Upper lobe of right lung (tissue), 1 donor: ENCODE measurements around the gene NAA35. TPM values are rescaled to one million over a fixed set of nuclear protein-coding genes. Genes with fewer than 3 reads are reported as not detected.

Source experiments
- ATAC-seq: fragments of 200-7000 bp; cut with Tn5 transposase; one replicate; pipeline ENCODE4 v1.9.1; 2020; ENCODE audit warnings: mild to moderate bottlenecking, moderate library complexity
- DNase-seq: peaks from one replicate; pipeline ENCODE4 v3.0.0-alpha.2; 2020
- H3K27ac ChIP-seq: fragments of 200-600 bp; one replicate; pipeline ENCODE4 v1.8.0; 2022
- H3K27me3 ChIP-seq: fragments of 200-600 bp; one replicate; pipeline ENCODE4 v1.8.0; 2022; ENCODE audit warnings: mild to moderate bottlenecking
- H3K36me3 ChIP-seq: fragments of 200-600 bp; one replicate; pipeline ENCODE4 v1.8.0; 2022
- H3K4me1 ChIP-seq: fragments of 200-600 bp; one replicate; pipeline ENCODE4 v1.8.0; 2022
- H3K4me3 ChIP-seq: fragments of 200-600 bp; one replicate; pipeline ENCODE4 v1.8.0; 2022; ENCODE audit warnings: mild to moderate bottlenecking
- H3K9me3 ChIP-seq: fragments of 200-600 bp; one replicate; pipeline ENCODE4 v1.8.0; 2022
- CTCF ChIP-seq: fragments of 200-600 bp; IDR thresholded peaks from one replicate; pipeline ENCODE4 v1.8.0; 2022; ENCODE audit warnings: antibody characterized with exemption
- intact Hi-C: fragments of 100-400 bp; cut with DNase I; formaldehyde crosslinking; loops from one replicate; pipeline ENCODE4 v1.11.0; 2022
- total RNA-seq: library from RNA; stranded (reverse); fragmentation: NEBNext Ultra II Directional; extraction: Animal tissue kit (Norgen Biotek cat#: 25700); gene quantifications from one replicate; pipeline ENCODE4 v1.2.1, GENCODE V29; 2021
- donor health status: DM: no; HTN: yes; CAD: no; lungs with severe emphysema.

Gene NAA35
- total RNA-seq, 1 donor from 2014 or later: 20.3 TPM

GRCh38 chr9:86041311-86041741, 100.4 kb downstream of the NAA35 start:
- DNase-seq (no peak), ATAC-seq (peak; percentile 13)
- Histone ChIP-seq H3K4me1 (no peaks in the 10 kb centered on the region), H3K9me3 (no peaks in the 10 kb centered on the region), H3K4me3 (no peak overlapping the region), H3K27ac (no peak overlapping the region), H3K36me3 (no peaks in the 10 kb centered on the region), H3K27me3 (no peaks in the 10 kb centered on the region)
- intact Hi-C loops: no loop called here
- TF ChIP-seq CTCF: no peak

- H3K27ac ChIP-seq: no peak overlapping the region
Observed at GRCh38 chr9:86042199-86042978, 101.4 kb downstream of the NAA35 start.

GRCh38 chr9:86043586-86043985, 102.6 kb downstream of the NAA35 start:
- no peaks in the 10 kb centered on the region for H3K4me1 ChIP-seq
- intact Hi-C loops: no loop called here
- no peaks in the 10 kb centered on the region for H3K9me3 ChIP-seq
- DNase-seq (no peak), ATAC-seq (no peak)
- no peak overlapping the region for H3K4me3 ChIP-seq
- no peaks in the 10 kb centered on the region for H3K27me3 ChIP-seq
- TF ChIP-seq CTCF: no peak
- H3K27ac ChIP-seq: no peak overlapping the region
- H3K36me3 ChIP-seq: no peaks in the 10 kb centered on the region

More at GRCh38 chr9:86042199-86042978, 101.4 kb downstream of the NAA35 start:
- DNase-seq (no peak), ATAC-seq (no peak)
- no peaks in the 10 kb centered on the region for H3K4me1 ChIP-seq
- H3K27me3 ChIP-seq: no peaks in the 10 kb centered on the region
- no peak overlapping the region for H3K4me3 ChIP-seq
- intact Hi-C loops: no loop called here
- H3K9me3 ChIP-seq: no peaks in the 10 kb centered on the region
- H3K36me3 ChIP-seq: no peaks in the 10 kb centered on the region
- no peak for TF ChIP-seq CTCF

GRCh38 chr9:86043999-86044398, 103.1 kb downstream of the NAA35 start:
- ATAC-seq (no peak), DNase-seq (no peak)
- no peaks in the 10 kb centered on the region for H3K36me3 ChIP-seq
- no peak overlapping the region for H3K4me3 ChIP-seq
- no peak for TF ChIP-seq CTCF
- H3K27ac ChIP-seq: no peak overlapping the region
- intact Hi-C loops: no loop called here
- no peaks in the 10 kb centered on the region for H3K9me3 ChIP-seq
- no peaks in the 10 kb centered on the region for H3K27me3 ChIP-seq
- H3K4me1 ChIP-seq: no peaks in the 10 kb centered on the region

GRCh38 chr9:86045654-86046053, 104.7 kb downstream of the NAA35 start:
- no peaks in the 10 kb centered on the region for H3K9me3 ChIP-seq
- no peak for ATAC-seq
- DNase-seq: no peak
- no peak for TF ChIP-seq CTCF
- no peak overlapping the region for H3K27ac ChIP-seq
- H3K27me3 ChIP-seq: no peaks in the 10 kb centered on the region
- no peak overlapping the region for H3K4me3 ChIP-seq
- no peaks in the 10 kb centered on the region for H3K36me3 ChIP-seq
- intact Hi-C loops: no loop called here
- H3K4me1 ChIP-seq: no peaks in the 10 kb centered on the region
